Measurements from ENCODE around the gene NR4A2.
A peak's percentile ranks its signal among the peaks of the same experiment; 100 is the strongest.

Gene NR4A2

DNA sequence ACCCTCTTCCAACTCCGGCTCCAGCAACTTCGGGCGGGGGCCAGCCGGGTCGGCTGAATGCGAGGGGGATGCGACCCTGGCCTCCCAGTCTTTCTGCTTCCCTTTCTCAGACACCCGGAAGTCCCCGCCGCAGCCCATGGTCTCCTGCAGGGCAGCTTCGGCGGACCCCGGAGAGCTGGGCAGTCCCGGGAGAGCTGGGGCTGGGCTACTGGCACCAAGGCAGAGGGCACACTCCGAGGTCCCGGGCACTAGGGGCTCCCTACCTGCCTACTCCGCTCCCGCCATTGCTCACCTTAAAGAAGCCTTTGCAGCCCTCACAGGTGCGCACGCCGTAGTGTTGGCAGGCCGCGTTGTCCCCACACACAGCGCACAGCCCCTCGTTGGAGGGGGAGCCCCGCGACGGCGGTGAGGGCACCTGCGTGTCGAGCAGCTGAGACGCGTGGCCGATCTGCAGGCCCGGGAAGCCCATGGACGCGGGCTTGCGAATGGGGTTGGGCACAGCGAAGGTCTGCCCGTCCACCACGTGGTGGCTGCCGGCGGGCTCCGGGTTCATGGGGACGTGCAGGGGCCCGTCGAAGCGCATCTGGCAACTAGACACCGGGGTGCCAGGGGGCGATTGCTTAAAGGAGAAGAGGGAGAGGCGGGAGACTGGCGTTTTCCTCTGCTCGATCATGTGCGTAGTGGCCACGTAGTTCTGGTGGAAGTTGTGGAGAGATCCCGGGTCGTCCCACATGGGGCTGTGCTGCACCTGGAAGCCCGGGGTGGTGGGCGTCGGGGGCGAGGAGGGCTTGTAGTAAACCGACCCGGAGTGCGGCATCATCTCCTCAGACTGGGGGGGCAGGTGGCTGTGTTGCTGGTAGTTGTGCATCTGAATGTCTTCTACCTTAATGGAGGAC, 3.2 kb downstream of the NR4A2 start:
- TF ChIP-seq, protein P1, sequence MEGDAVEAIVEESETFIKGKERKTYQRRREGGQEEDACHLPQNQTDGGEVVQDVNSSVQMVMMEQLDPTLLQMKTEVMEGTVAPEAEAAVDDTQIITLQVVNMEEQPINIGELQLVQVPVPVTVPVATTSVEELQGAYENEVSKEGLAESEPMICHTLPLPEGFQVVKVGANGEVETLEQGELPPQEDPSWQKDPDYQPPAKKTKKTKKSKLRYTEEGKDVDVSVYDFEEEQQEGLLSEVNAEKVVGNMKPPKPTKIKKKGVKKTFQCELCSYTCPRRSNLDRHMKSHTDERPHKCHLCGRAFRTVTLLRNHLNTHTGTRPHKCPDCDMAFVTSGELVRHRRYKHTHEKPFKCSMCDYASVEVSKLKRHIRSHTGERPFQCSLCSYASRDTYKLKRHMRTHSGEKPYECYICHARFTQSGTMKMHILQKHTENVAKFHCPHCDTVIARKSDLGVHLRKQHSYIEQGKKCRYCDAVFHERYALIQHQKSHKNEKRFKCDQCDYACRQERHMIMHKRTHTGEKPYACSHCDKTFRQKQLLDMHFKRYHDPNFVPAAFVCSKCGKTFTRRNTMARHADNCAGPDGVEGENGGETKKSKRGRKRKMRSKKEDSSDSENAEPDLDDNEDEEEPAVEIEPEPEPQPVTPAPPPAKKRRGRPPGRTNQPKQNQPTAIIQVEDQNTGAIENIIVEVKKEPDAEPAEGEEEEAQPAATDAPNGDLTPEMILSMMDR (IDR thresholded peaks at IDR 0.05; ENCODE audit: extremely low read depth, insufficient read depth, missing control alignments) = no peak
- in situ Hi-C loops (cut with MboI; ENCODE audit: low pct_unique_long_range_greater_than_20kb, low sequenced_read_pairs, unreplicated experiment) = no loop called here
- DNase-seq (ENCODE audit: low spot score) = peak; percentile 22

DNA sequence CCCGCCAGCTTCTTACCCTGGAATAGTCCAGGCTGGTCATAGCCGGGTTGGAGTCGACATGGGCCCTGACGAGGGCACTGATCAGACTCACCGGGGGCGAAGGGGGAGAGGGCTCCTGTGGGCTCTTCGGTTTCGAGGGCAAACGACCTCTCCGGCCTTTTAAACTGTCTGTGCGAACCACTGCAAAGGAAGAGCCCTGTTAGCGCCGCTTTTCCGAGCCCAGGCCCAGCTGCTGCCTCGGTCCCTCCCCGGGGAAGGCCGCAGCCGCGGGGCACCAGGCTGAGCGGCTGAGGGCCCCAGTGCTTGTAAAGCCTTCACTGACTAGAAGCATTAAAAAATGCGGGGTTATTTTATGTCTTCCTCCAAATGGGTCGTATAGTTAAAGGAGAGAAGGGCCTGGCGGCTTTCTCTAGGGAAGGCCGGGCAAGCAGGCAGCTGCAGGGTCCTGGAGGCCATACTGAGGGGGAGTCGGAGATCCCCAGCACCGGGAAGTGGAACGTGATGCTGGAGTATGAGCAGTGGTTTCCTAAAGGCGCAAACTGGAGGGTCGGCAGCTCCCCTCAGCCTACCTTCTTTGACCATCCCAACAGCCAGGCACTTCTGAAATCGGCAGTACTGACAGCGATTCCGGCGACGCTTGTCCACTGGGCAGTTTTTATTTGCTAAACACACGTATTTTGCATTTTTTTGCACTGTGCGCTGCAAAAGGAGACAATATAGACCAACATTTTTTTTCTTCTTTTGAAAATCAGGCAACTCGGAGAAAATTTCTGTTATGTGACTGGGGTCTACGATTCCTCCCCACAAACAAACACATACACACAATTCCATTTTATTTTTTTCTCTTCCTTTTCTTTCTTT, 4.5 kb downstream of the NR4A2 start:
- in situ Hi-C loops (cut with MboI; ENCODE audit: low pct_unique_long_range_greater_than_20kb, low sequenced_read_pairs, unreplicated experiment) = no loop called here
- TF ChIP-seq, protein P1 (IDR thresholded peaks at IDR 0.05; ENCODE audit: extremely low read depth, insufficient read depth, missing control alignments) = no peak
- peak; percentile 28 for DNase-seq (ENCODE audit: low spot score)

DNA sequence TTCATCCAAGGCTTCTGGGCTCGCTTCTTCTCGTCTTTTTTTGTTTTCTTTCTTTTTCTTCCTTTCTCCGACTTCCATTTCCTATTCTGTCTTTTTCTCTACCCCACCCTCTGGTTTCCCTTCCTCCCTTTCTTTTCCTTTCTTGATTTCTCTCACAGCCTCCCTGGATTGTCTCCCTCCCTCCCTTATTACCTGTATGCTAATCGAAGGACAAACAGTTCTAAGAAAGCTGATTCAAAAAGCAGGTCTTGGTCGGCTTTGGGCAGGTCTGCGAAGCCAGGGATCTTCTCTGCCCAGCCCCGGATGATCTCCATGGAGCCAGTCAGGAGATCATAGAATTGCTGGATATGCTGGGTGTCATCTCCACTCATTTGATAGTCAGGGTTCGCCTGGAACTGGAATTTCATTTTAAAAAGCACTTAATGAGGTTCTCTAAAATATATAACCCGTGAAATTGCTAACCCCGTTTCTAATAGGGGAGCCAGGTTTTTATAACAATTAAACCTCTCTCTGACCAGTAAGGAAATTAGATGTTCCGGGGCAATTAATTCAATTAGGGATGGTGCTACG, 5.9 kb downstream of the NR4A2 start:
- in situ Hi-C loops (cut with MboI; ENCODE audit: low pct_unique_long_range_greater_than_20kb, low sequenced_read_pairs, unreplicated experiment) = no loop called here
- TF ChIP-seq, protein P1 (IDR thresholded peaks at IDR 0.05; ENCODE audit: extremely low read depth, insufficient read depth, missing control alignments) = no peak
- no peak for DNase-seq (ENCODE audit: low spot score)

DNA sequence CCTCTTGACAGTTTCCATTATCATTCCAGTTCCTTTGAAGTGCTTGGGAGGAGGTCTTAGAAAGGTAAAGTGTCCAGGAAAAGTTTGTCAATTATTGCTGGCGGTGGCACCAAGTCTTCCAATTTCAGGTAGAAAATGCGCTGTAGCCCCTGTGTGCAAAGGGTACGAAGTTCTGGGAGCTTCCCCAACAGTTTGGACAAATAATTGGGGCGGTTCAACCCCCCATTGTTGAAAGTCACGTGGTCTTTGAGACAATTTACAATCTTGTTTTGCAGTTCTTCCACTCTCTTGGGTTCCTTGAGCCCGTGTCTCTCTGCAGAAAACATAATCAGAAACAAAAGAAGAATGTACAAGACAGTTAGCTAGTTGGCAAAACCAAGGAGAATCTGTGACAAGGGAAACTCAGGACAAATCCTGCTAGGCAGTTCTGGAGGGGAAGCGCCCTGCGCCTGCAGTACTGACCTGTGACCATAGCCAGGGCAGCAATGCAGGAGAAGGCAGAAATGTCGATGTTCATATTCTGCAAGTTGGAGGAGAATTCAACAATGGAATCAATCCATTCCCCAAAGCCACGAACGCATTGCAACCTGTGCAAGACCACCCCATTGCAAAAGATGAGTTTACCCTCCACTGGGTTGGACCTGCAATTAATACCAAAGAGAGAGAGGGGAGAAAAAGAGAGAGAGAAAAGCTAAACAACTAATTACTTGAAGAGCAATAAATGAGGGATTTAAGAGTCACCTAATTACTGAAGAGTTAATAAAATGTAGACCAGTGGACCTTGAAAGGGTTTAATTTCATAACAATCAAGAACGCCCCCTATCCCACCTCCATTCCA, 6.6 kb downstream of the NR4A2 start:
- in situ Hi-C loops (cut with MboI; ENCODE audit: low pct_unique_long_range_greater_than_20kb, low sequenced_read_pairs, unreplicated experiment) = no loop called here
- no peak for DNase-seq (ENCODE audit: low spot score)
- TF ChIP-seq, protein P1 (IDR thresholded peaks at IDR 0.05; ENCODE audit: extremely low read depth, insufficient read depth, missing control alignments) = no peak

DNA sequence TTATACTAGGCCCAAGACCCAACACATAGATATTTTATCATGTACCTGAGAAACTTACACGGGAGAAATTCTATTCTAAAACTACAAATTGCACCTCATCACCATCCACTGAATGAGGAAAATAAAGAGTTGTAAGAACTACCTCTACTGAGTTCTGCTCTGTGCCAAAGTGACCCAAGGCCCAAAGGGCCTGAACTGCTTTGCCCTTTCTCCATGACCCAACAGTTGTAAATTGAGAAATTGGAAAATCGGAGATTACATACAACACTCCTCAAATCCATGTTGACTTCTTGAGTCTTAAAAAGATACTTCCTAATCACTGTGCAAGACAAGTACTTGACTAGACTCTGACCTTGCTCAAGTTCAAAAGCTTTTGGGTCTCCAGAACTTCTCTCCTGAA, 8.8 kb downstream of the NR4A2 start:
- TF ChIP-seq, protein P1 (IDR thresholded peaks at IDR 0.05; ENCODE audit: extremely low read depth, insufficient read depth, missing control alignments) = no peak
- no peak for DNase-seq (ENCODE audit: low spot score)
- in situ Hi-C loops (cut with MboI; ENCODE audit: low pct_unique_long_range_greater_than_20kb, low sequenced_read_pairs, unreplicated experiment) = no loop called here

All from GM13977 (cell line).